Measurements from ENCODE around the gene CAP2.

The CAP2 gene

GRCh38 chr6:17552861-17553260 is 159.5 kb downstream of the CAP2 start:
- TF ChIP-seq POLR2AphosphoS5 (IDR thresholded peaks at IDR 0.05; ENCODE audit: low read depth) = no peak
- H3K27ac ChIP-seq (replicated peaks) = no peak overlapping the region
- no peak overlapping the region for H3K4me3 ChIP-seq (replicated peaks; ENCODE audit: insufficient read depth, low read length)
- no peaks in the 10 kb centered on the region for H3K27me3 ChIP-seq (ENCODE audit: insufficient read depth, poor library complexity, severe bottlenecking)
- DNase-seq (ENCODE audit: low read depth in 1 of 2, low spot score in 1 of 2) = no peak

DNA sequence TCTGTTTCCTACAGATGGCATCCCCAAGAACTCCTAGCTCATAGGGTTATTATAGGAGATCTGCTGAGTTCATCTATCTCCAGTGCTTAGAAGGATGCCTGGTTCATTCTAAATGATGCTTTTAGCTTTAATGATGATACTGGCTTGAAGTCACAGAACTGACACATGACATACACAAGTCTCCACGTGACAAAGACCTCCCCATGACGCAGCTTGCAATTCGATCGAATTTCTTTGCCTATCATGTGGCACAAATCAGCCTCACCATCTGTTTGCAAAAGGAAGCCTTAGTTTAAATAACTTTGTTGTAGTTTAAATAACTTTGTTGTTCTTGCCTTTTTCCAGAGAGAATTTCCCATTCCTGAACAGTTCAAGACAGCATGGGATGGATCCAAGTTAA is 162.6 kb downstream of the CAP2 start:
- H3K27me3 ChIP-seq (ENCODE audit: insufficient read depth, poor library complexity, severe bottlenecking) = no peaks in the 10 kb centered on the region
- TF ChIP-seq GABPA (IDR thresholded peaks at IDR 0.05; ENCODE audit: low read depth) = no peak
- TF ChIP-seq POLR2AphosphoS5 (IDR thresholded peaks at IDR 0.05; ENCODE audit: low read depth) = no peak
- TF ChIP-seq, protein P1, sequence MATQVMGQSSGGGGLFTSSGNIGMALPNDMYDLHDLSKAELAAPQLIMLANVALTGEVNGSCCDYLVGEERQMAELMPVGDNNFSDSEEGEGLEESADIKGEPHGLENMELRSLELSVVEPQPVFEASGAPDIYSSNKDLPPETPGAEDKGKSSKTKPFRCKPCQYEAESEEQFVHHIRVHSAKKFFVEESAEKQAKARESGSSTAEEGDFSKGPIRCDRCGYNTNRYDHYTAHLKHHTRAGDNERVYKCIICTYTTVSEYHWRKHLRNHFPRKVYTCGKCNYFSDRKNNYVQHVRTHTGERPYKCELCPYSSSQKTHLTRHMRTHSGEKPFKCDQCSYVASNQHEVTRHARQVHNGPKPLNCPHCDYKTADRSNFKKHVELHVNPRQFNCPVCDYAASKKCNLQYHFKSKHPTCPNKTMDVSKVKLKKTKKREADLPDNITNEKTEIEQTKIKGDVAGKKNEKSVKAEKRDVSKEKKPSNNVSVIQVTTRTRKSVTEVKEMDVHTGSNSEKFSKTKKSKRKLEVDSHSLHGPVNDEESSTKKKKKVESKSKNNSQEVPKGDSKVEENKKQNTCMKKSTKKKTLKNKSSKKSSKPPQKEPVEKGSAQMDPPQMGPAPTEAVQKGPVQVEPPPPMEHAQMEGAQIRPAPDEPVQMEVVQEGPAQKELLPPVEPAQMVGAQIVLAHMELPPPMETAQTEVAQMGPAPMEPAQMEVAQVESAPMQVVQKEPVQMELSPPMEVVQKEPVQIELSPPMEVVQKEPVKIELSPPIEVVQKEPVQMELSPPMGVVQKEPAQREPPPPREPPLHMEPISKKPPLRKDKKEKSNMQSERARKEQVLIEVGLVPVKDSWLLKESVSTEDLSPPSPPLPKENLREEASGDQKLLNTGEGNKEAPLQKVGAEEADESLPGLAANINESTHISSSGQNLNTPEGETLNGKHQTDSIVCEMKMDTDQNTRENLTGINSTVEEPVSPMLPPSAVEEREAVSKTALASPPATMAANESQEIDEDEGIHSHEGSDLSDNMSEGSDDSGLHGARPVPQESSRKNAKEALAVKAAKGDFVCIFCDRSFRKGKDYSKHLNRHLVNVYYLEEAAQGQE (IDR thresholded peaks at IDR 0.05; ENCODE audit: insufficient replicate concordance, low read depth) = no peak
- no peak for TF ChIP-seq SPI1 (IDR thresholded peaks at IDR 0.05; ENCODE audit: borderline replicate concordance, low read depth)
- TF ChIP-seq CTCF (IDR thresholded peaks at IDR 0.05; ENCODE audit: insufficient read depth, low read length) = no peak
- no peak for DNase-seq (ENCODE audit: low read depth in 1 of 2, low spot score in 1 of 2)
- H3K27ac ChIP-seq (replicated peaks) = no peak overlapping the region
- H3K4me3 ChIP-seq (replicated peaks; ENCODE audit: insufficient read depth, low read length) = no peak overlapping the region

GRCh38 chr6:17562636-17563035 is 169.2 kb downstream of the CAP2 start:
- no peak for TF ChIP-seq POLR2AphosphoS5 (IDR thresholded peaks at IDR 0.05; ENCODE audit: low read depth)
- TF ChIP-seq GABPA (IDR thresholded peaks at IDR 0.05; ENCODE audit: low read depth) = no peak
- TF ChIP-seq CTCF (IDR thresholded peaks at IDR 0.05; ENCODE audit: insufficient read depth, low read length) = no peak
- TF ChIP-seq, protein P1 (IDR thresholded peaks at IDR 0.05; ENCODE audit: insufficient replicate concordance, low read depth) = no peak
- TF ChIP-seq SPI1 (IDR thresholded peaks at IDR 0.05; ENCODE audit: borderline replicate concordance, low read depth) = no peak

DNA sequence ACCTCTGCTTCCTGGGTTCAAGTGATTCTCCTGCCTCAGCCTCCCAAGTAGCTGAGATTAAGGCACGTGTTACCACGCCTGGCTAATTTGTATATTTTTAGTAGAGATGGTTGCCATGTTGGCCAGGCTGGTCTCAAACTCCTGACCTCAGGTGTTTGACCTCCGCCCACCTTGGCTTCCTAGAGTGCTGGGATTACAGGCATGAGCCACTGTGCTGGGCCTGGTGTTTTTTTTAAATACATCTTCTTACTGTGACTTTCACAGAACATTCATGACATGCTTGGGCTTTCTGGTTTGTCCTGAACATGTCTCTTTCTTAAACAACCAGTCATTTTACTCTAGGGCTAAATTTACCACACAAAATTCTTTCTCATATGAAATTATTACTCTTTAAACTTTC is 172.0 kb downstream of the CAP2 start:
- Histone ChIP-seq H3K27ac (replicated peaks) (no peak overlapping the region), H3K4me3 (replicated peaks; ENCODE audit: insufficient read depth, low read length) (no peak overlapping the region), H3K27me3 (ENCODE audit: insufficient read depth, poor library complexity, severe bottlenecking) (no peaks in the 10 kb centered on the region)
- no peak for DNase-seq (ENCODE audit: low read depth in 1 of 2, low spot score in 1 of 2)
- TF ChIP-seq SPI1 (IDR thresholded peaks at IDR 0.05; ENCODE audit: borderline replicate concordance, low read depth) (no peak), POLR2AphosphoS5 (IDR thresholded peaks at IDR 0.05; ENCODE audit: low read depth) (no peak), CTCF (IDR thresholded peaks at IDR 0.05; ENCODE audit: insufficient read depth, low read length) (no peak), GABPA (IDR thresholded peaks at IDR 0.05; ENCODE audit: low read depth) (no peak)
- TF ChIP-seq, protein P1 (IDR thresholded peaks at IDR 0.05; ENCODE audit: insufficient replicate concordance, low read depth) = no peak

More at GRCh38 chr6:17562636-17563035, 169.2 kb downstream of the CAP2 start:
- Histone ChIP-seq H3K27me3 (ENCODE audit: insufficient read depth, poor library complexity, severe bottlenecking) (no peaks in the 10 kb centered on the region), H3K4me3 (replicated peaks; ENCODE audit: insufficient read depth, low read length) (no peak overlapping the region), H3K27ac (replicated peaks) (no peak overlapping the region)
- no peak for DNase-seq (ENCODE audit: low read depth in 1 of 2, low spot score in 1 of 2)

Data from HL-60 (cell line).